OCI-LY7 (cell line): ENCODE results near the gene SMIM38. TPM values are rescaled to one million over a fixed set of nuclear protein-coding genes. Genes with fewer than 3 reads are reported as not detected.

ENCODE experiments used
- BruUV-seq: library from RNA; stranded (reverse); fragments of 400-500 nt; replicated peaks from 2 replicates; lab custom pipeline; 2021; lab: Mats Ljungman, UMichigan
- CTCF ChIA-PET: fragments of 300-600 bp; sonication (Branson Sonifier 250); formaldehyde crosslinking; loops from one replicate; lab custom pipeline; 2022; ENCODE audit warnings: antibody characterized with exemption; ENCODE audit not compliant: unreplicated experiment; lab: Charles Lee
- POLR2A ChIA-PET: fragments of 300-600 bp; sonication (Branson Sonifier 250); formaldehyde crosslinking; loops from one replicate; lab custom pipeline; 2022; ENCODE audit warnings: antibody characterized with exemption; lab: Charles Lee
- DNase-seq: peaks from one replicate; pipeline ENCODE4 v3.0.0-alpha.2; 2015; ENCODE audit warnings: low spot score
- H2AFZ ChIP-seq: fragments of 200-600 bp; sonication (generic), shearing (Covaris generic); 2 replicates; pipeline ENCODE4 v1.6.1; 2014; ENCODE audit warnings: mild to moderate bottlenecking, antibody characterized with exemption, low read length, moderate library complexity
- H3K27ac ChIP-seq: fragments of 200-600 bp; sonication (generic); 2 replicates; pipeline ENCODE4 v1.5.1; 2014; ENCODE audit warnings: mixed run types, low read depth, mild to moderate bottlenecking, moderate library complexity, low read length, inconsistent platforms; ENCODE audit not compliant: poor library complexity, severe bottlenecking
- H3K36me3 ChIP-seq: fragments of 200-600 bp; sonication (generic); 2 replicates; pipeline ENCODE4 v1.6.1; 2014; ENCODE audit warnings: mild to moderate bottlenecking, antibody characterized with exemption, low read length, moderate library complexity, mixed read lengths; ENCODE audit not compliant: insufficient read depth
- H3K4me1 ChIP-seq: fragments of 200-600 bp; sonication (generic); 2 replicates; pipeline ENCODE4 v1.5.1; 2014; ENCODE audit warnings: mild to moderate bottlenecking, low read length; ENCODE audit not compliant: insufficient read depth, poor library complexity, severe bottlenecking
- H3K4me2 ChIP-seq: fragments of 200-600 bp; sonication (generic); 2 replicates; pipeline ENCODE4 v1.6.1; 2014; ENCODE audit warnings: mild to moderate bottlenecking, low read length
- H3K4me3 ChIP-seq: fragments of 200-600 bp; sonication (generic); 2 replicates; pipeline ENCODE4 v1.5.1; 2014; ENCODE audit warnings: mild to moderate bottlenecking, low read depth, low read length; ENCODE audit not compliant: poor library complexity, severe bottlenecking
- H3K79me2 ChIP-seq: fragments of 200-600 bp; sonication (generic); 2 replicates; pipeline ENCODE4 v1.6.1; 2016; ENCODE audit warnings: low read depth, mild to moderate bottlenecking, low read length, moderate library complexity, mixed read lengths; ENCODE audit not compliant: insufficient read depth
- H3K9me2 ChIP-seq: fragments of 200-600 bp; sonication (generic); 2 replicates; pipeline ENCODE4 v1.6.1; 2016; ENCODE audit warnings: mild to moderate bottlenecking, low read length, mixed read lengths; ENCODE audit not compliant: insufficient read depth
- H3K9me3 ChIP-seq: fragments of 200-600 bp; sonication (generic); 2 replicates; pipeline ENCODE4 v1.6.1; 2014; ENCODE audit warnings: mild to moderate bottlenecking, mixed run types, low read length, mixed read lengths
- H4K20me1 ChIP-seq: fragments of 200-600 bp; sonication (generic); 2 replicates; pipeline ENCODE4 v1.6.1; 2014; ENCODE audit warnings: mild to moderate bottlenecking, antibody characterized with exemption, low read length, moderate library complexity, mixed read lengths; ENCODE audit not compliant: insufficient read depth
- EZH2phosphoT487 ChIP-seq: fragments of 200-600 bp; sonication (generic); IDR thresholded peaks from 2 replicates; pipeline ENCODE4 v1.6.1; 2018; ENCODE audit warnings: low read depth, borderline replicate concordance, mild to moderate bottlenecking, mixed run types, antibody characterized with exemption, low read length, moderate library complexity, mixed read lengths
- intact Hi-C: fragments of 100-400 bp; cut with micrococcal nuclease; formaldehyde crosslinking; loops from one replicate; pipeline ENCODE4 v1.10.0; 2022; ENCODE audit not compliant: unreplicated experiment
- total RNA-seq, 2 experiments: library from RNA; depleted of rRNA in 1 of 2; stranded (reverse); fragments of >200 nt in 1 of 2; shearing (Covaris generic) in 1 of 2; gene quantifications; 2 replicates each; pipeline ENCODE4 v1.2.3, GENCODE V29; 2014 to 2022
- TF ChIP-seq, protein P1 (sequence below): fragments of 200-600 bp; sonication (generic); conservative IDR thresholded peaks from 2 replicates; pipeline ENCODE4 v1.5.1; 2014; ENCODE audit warnings: mild to moderate bottlenecking, antibody characterized with exemption, low read length, moderate library complexity, mixed read lengths

The SMIM38 gene
- total RNA-seq, 2 experiments from 2014 or later = 0.11 to 0.63 TPM

DNA sequence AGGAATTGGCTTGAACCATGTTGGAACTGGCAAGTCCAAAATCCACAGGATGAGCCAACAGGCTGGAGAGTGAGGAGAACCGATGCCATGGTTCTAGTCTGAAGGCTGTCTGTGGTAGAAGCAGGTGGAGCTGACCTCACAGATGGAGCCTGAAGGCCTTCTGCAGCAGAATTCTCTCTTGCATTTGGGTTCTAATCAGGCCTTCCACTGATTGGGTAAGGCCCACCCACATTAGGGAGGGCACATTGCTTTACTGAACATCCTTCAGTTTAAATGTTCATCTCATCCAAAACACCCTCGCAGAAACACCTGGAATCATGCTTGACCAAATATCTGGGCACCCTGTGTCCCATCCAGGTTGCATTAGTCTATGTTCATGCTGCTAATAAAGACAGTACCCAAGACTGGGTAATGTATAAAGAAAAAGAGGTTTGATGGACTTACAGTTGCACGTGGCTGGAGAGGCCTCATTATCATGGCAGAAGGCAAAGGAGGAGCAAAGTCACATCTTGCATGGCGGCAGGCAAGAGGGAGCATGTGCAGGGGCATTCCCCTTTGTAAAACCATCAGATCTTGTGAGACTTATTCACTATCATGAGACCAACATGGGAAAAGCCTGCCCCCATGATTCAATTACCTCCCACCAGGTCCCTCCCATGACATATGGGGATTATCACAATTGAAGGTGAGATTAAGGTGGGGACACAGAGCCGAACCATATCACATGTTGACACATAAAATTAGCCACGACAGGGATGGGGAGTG is 15.9 kb downstream of the SMIM38 start:
- BruUV-seq = no TSS peak
- CTCF ChIA-PET = no interaction called here

DNA sequence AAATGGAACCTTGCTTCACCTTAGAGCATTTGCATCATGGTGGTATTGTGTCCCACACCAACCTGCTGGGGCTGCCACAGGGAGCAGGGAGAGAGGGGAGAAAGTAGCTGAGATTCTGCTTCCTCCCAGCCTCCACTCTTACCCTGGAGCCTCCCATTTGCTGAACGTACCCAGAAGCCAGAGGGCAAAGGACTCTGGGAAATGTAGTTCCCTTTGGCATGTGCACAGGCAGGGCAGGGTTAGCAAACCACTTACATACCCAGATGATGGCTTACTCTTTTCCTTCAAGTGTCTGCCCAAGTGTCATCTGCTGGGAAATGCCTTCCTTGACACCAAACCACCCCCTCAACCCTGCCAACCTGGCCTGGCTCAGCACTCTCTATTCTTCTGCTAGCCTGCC is 16.9 kb downstream of the SMIM38 start:
- H3K4me1 ChIP-seq = no peaks in the 10 kb centered on the region
- ChIA-PET POLR2A (no interaction called here), CTCF (no interaction called here)
- no peak overlapping the region for H3K4me3 ChIP-seq
- H3K36me3 ChIP-seq = no peaks in the 10 kb centered on the region
- no peaks in the 10 kb centered on the region for H4K20me1 ChIP-seq
- no peaks in the 10 kb centered on the region for H3K9me2 ChIP-seq
- peak overlapping the region; percentile 44; the same call in 1 of the 2 replicates for H2AFZ ChIP-seq
- no peaks in the 10 kb centered on the region for H3K79me2 ChIP-seq
- H3K9me3 ChIP-seq = no peaks in the 10 kb centered on the region
- intact Hi-C loops = no loop called here
- H3K27ac ChIP-seq = no peak overlapping the region
- TF ChIP-seq, protein P1, sequence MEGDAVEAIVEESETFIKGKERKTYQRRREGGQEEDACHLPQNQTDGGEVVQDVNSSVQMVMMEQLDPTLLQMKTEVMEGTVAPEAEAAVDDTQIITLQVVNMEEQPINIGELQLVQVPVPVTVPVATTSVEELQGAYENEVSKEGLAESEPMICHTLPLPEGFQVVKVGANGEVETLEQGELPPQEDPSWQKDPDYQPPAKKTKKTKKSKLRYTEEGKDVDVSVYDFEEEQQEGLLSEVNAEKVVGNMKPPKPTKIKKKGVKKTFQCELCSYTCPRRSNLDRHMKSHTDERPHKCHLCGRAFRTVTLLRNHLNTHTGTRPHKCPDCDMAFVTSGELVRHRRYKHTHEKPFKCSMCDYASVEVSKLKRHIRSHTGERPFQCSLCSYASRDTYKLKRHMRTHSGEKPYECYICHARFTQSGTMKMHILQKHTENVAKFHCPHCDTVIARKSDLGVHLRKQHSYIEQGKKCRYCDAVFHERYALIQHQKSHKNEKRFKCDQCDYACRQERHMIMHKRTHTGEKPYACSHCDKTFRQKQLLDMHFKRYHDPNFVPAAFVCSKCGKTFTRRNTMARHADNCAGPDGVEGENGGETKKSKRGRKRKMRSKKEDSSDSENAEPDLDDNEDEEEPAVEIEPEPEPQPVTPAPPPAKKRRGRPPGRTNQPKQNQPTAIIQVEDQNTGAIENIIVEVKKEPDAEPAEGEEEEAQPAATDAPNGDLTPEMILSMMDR = no peak
- no peak for TF ChIP-seq EZH2phosphoT487
- no peak overlapping the region for H3K4me2 ChIP-seq
- BruUV-seq = no TSS peak
- DNase-seq = peak; percentile 7

More for the DNA sequence above, 15.9 kb downstream of the SMIM38 start:
- TF ChIP-seq, protein P1 = no peak
- H3K27ac ChIP-seq = no peak overlapping the region
- no peaks in the 10 kb centered on the region for H3K9me3 ChIP-seq
- H2AFZ ChIP-seq = no peak overlapping the region
- H3K79me2 ChIP-seq = no peaks in the 10 kb centered on the region
- H3K4me1 ChIP-seq = no peaks in the 10 kb centered on the region
- POLR2A ChIA-PET = no interaction called here
- H3K4me2 ChIP-seq = no peak overlapping the region
- intact Hi-C loops = no loop called here
- H3K9me2 ChIP-seq = no peaks in the 10 kb centered on the region
- no peak overlapping the region for H3K4me3 ChIP-seq
- no peaks in the 10 kb centered on the region for H3K36me3 ChIP-seq
- no peaks in the 10 kb centered on the region for H4K20me1 ChIP-seq
- no peak for DNase-seq

DNA sequence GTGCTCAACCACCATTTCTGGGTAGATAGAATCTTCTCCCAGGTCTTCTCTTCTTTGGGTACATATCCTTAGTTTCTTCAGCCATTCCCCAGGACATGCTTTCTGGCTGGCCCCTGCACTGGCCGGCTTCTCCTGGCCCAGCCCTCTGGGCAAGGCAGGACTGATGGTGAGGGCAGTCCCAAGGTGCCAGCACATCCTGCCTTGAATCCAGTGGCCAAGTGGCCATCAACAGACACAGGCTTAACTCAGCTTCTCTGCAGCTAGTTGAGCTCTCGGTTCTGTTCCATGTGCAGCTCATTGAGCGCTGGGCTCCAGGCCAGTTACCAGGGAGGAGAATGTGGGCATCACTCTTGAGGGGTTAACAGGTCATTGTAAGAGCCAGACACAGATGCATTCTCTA is 17.6 kb downstream of the SMIM38 start:
- Histone ChIP-seq H3K79me2 (no peaks in the 10 kb centered on the region), H3K9me3 (no peaks in the 10 kb centered on the region), H3K4me3 (no peak overlapping the region), H2AFZ (no peak overlapping the region), H4K20me1 (no peaks in the 10 kb centered on the region), H3K9me2 (no peaks in the 10 kb centered on the region), H3K4me2 (no peak overlapping the region), H3K4me1 (no peaks in the 10 kb centered on the region), H3K36me3 (no peaks in the 10 kb centered on the region), H3K27ac (no peak overlapping the region)
- BruUV-seq = no TSS peak
- TF ChIP-seq, protein P1 = no peak
- TF ChIP-seq EZH2phosphoT487 = no peak
- no peak for DNase-seq
- ChIA-PET POLR2A (no interaction called here), CTCF (no interaction called here)
- intact Hi-C loops = no loop called here
